Activated CD4-positive, alpha-beta T cell treated with anti-CD3 and anti-CD28 coated beads, Interleukin-2, amount 50 U/mL, for 48 hours (primary cell): Measurements from ENCODE around the gene HOOK2.

Source experiments
- DNase-seq, 2 experiments: peaks; one replicate each; pipeline ENCODE4 v3.0.0-alpha.2; 2020

Gene HOOK2

DNA sequence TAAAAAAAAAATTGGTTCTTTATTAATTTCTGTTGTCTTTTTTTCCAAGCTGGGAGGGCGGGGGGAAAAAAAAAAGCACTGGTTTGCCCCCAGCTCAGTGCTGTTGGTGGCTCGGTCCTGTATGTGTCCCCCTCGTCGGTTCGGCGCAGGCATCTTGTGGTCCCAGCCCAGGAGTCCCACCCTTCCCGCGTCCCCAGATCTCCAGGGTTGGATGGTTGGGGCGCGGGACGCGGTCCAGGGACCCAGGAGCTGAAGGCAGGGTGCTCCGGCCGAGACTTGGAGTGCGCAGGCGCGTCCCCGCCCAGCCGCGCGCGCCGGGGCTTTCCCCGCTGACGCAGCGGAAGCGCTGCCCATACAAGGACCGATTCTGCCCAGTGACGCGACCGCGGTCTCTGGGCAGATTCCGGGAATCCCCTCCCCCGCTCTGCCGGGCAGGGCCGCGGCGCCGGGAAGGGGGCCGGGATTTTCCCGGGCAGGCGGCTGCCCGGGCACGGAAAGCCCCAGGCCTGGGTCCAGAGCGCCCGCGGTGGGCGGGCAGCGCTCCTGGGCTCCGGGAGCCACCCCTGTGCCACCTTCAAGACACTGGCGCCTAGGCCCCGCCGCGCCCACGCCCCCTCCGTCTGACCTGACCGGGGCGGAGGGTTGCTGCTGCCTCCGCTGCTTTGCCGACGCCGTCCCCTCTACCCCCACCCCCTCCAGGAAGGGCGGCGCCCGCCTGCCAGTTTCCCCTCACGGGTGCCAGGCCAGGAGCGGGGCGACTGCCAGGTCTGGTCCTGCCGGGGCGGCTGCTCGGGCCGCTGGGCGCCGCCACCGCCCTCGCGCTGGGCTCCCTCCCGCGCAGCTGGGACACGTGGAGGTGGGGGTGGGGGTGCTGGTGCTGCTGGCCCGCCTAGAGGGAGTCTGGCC, 18.2 kb upstream of the HOOK2 start:
- peak; percentile 91 to 93 for DNase-seq

DNA sequence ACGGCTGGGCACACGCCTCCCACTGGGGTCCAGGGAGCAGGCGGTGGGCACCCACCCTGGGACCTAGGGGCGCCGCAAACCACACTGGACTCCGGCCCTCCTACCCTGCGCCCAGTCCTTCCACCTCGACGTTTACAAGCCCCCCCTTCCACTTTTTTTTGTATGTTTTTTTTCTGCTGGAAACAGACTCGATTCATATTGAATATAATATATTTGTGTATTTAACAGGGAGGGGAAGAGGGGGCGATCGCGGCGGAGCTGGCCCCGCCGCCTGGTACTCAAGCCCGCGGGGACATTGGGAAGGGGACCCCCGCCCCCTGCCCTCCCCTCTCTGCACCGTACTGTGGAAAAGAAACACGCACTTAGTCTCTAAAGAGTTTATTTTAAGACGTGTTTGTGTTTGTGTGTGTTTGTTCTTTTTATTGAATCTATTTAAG, 17.5 kb upstream of the HOOK2 start:
- DNase-seq: no peak

DNA sequence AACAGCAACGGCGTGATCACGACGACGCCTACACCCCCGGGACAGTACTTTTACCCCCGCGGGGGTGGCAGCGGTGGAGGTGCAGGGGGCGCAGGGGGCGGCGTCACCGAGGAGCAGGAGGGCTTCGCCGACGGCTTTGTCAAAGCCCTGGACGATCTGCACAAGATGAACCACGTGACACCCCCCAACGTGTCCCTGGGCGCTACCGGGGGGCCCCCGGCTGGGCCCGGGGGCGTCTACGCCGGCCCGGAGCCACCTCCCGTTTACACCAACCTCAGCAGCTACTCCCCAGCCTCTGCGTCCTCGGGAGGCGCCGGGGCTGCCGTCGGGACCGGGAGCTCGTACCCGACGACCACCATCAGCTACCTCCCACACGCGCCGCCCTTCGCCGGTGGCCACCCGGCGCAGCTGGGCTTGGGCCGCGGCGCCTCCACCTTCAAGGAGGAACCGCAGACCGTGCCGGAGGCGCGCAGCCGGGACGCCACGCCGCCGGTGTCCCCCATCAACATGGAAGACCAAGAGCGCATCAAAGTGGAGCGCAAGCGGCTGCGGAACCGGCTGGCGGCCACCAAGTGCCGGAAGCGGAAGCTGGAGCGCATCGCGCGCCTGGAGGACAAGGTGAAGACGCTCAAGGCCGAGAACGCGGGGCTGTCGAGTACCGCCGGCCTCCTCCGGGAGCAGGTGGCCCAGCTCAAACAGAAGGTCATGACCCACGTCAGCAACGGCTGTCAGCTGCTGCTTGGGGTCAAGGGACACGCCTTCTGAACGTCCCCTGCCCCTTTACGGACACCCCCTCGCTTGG, 16.9 kb upstream of the HOOK2 start:
- peak; percentile 71 to 76 for DNase-seq

DNA sequence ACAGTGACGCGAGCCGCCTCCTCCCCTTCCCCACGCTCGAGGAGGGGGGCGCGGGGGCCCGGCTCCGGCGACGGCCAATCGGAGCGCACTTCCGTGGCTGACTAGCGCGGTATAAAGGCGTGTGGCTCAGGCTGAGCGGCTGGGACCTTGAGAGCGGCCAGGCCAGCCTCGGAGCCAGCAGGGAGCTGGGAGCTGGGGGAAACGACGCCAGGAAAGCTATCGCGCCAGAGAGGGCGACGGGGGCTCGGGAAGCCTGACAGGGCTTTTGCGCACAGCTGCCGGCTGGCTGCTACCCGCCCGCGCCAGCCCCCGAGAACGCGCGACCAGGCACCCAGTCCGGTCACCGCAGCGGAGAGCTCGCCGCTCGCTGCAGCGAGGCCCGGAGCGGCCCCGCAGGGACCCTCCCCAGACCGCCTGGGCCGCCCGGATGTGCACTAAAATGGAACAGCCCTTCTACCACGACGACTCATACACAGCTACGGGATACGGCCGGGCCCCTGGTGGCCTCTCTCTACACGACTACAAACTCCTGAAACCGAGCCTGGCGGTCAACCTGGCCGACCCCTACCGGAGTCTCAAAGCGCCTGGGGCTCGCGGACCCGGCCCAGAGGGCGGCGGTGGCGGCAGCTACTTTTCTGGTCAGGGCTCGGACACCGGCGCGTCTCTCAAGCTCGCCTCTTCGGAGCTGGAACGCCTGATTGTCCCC, 16.1 kb upstream of the HOOK2 start, which contains the start of gene JUNB:
Gene JUNB, plus strand, starts transcription at position 142 of the 706 bp plus-strand sequence. Its CDS starts 286 bp downstream, at position 428.
- peak; percentile 96 to 97 for DNase-seq

DNA sequence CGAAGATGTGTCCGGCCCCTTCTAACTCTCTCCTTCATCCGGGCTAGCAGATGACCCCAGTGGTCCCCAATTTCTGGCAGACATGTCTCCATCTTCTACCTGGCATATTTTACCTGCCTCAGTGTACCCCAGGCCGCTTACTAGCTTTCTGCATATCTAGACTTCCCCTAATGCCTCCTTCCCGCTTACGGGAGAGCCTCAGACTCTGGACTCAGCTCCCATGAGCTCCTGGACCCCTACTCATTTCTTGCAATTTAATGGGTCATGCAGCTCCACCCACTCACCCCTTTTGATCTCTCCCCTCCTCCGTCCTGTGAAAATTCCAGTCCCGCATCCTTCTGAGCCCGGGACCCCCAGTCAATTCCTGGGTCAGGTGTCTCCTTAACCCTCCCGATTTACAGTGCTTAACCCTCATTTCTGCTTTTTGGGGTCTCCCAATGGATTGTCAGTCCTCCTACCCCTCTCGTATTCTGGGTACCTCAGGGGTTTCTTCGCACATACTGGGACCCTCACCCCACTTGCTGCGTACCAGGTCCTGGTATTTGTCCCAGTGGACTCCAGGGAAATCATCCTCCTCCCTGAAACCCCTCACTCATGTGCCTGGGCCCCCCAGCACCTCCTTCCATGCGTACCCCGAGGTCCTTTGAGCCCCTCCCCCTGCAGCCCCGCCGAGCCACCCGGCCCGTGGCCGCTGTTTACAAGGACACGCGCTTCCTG, 15.4 kb upstream of the HOOK2 start:
- DNase-seq: peak in 1 of 2 experiments; percentile 33

DNA sequence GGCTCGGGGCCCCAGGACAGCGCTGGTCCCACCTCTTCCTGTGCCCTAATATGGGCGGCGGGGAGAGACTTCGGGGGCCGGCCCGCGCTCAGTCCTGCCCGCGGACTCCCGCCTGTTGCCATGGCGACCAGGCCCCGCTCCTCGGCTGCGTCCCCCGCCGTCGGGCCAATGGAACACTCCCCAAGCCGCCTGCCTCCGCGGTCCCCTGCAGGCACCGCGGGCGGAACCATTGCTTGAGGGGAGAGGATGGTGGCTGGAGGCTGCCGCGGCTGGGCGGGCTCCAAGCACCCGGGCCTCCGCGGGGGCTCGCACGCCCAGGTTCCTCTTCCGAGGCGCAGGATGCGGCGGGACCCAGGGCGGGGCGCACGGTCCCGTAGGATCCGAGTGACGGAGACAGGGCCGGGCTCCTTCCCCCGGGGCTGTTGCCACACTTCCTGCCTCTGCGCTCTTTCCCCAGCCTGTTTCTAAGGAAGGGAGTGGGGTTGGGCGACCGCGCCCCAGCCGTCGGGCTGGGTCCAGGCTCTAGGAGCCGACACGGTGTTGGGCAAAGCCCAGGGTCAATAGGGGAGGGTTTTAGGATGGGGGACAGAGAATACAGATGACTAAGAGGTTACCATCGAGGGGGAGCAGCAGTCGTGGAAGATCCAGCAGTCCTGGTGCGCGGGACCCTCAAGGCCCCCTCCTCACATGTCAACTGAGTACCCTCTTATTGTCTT, 14.7 kb upstream of the HOOK2 start:
- DNase-seq: peak; percentile 97

DNA sequence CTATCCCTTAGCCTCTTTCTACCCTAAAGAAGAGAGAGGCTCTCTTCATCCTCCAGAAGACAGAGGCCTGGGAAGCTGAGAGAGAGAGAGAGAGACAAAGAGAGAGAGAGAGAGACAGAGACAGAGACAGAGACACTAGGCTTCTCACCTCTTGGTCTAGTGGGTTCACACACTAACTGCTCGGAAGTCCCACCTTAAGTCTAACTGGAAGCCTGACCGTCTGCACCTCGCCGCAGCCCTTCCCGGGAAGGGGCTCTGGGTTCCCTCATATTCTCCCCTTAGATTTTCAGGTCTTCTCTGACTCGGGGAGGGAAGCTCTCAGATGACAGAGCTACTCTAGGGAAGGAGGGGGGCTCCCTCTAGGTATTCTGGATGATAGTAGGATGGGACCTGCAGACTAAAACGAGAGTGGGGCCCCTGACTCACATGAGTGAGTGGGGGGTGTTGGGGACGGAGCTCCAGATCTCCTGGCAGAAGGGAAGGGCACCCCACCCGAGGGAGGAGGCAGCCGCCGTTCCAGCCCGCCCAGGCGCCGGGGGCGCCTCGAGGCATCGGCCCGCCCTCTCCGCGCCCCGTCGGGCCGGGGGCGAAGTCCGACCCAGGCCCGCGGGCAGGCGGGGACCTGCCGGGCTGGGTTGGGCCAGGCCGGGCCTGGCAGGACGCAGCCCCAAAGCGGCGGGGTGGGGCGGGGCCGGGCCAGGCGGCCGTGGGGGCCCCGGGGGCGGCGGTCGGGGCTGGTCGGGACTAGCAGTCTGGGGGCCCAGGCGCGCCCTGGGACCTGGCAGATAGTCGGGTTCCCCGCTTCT, 13.9 kb upstream of the HOOK2 start:
- peak; percentile 56 to 61 for DNase-seq

DNA sequence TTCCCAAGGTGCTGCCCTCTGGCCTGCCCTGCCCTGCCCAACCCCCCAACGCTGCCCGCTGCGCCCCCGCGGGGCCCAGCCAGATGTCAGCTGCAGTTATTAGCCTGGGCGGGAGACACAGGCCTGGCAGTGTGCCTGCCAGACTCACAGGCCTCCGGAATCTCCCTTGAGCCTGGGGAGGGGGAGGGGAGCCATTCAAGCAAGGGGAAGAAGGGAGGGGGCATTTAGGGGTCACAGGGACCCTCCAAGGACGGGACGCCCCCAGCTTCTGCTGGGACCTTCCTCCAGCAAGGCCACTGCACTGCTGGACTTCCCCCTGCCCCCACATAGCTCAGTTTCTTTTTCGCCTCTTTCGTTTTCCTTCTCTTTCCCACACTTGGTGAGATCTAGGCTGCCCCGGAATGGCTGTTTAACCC, 13.3 kb upstream of the HOOK2 start:
- DNase-seq: peak; percentile 60 to 69

DNA sequence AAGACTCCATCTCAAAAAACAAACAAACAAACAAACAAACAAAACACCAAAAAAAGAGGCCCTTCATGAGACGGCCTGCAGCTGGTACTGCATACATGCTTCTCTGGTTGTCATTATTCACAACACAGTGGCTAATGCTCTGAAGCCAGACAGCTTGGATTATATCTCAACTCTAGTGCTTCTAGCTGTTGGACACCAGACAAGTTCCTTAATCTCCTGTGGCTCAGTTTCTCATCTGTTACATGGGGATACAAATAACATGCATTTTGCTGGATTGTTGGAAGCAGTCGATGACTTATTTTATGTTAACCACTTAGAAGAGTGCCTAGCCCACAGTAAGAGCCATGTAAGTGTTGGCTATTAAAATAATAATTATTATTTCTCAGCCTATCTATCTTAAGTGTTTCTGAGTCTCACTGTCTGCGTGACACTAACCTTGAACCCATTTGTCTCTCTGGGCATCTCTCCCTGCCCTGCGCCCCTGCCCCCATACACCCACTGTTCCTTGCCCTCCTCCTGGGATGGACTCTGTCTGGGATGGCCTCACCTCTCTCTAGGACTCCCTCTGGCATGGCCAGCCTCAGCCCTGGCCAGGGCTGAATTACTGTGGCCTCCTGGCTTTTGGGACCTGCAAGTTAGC, 12.8 kb upstream of the HOOK2 start:
- DNase-seq: no peak

DNA sequence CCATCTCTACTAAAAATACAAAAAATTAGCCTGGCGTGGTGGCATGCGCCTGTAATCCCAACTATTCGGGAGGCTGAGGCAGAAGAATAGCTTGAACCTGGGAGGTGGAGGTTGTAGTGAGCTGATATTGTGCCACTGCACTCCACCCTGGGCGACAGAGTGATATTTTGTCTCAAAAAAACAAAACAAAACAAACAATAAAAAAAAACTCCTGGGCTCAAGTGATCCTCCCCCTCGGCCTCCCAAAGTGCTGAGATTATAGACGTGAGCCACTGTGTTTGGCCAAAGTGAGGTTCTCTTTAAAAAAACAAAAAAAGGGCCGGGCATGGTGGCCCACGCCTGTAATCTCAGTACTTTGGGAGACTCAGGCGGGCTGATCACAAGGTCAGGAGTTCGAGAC, 12.1 kb upstream of the HOOK2 start:
- DNase-seq: no peak

DNA sequence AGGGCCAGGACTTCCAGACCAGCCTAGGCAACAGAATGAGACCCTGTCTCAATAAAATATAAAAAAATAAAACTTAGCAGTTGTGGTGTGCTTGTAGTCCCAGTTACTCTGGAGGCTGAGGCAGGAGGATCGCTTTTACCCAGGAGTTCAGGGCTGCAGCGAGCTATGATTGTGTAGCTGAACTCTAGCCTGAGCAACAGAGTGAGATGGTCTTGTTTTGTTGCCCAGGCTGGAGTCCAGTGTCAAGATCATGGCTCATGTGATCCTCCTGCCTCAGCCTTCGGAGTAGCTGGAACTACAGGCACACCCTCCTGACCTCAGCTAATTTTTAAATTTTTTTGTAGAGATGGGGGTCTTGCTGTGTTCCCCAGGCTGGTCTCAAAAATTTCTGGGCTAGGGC, 11.6 kb upstream of the HOOK2 start:
- no peak for DNase-seq

DNA sequence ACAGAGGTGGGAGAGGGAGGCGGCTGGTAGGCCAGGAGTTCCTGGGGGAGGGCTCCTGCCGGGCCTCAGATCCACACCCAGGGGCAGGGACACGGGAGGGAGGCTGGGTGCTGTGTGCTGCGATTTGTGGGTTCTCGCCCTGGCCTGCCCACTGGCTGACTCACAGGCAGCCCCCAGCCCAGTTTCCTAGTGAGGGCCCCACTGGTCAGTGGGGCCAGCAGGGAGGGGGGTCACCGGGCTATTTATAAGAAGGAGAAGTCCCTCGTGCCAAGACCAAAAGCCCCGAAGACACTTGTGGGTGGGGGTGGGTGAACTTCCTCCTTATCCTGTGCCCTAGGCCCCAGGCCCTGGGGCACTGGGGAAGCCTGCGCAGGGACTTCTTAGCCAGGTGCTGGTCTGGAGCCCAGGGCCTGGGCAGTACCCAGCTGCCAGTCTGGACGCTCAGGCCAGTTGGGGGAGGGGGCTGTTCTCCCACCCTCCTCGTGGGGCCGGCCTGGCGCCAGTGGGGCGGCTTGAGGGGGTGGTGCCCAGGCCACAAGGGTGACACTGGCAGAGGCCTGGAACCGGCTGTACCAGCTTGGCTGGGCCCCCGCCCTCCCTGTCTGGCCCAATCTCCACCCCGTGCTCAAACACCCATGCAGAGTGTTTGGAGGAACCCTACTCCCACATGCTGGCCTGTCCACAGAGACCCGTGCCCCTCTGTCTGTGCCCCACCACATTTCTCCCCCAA, 11.0 kb upstream of the HOOK2 start:
- peak in 1 of 2 experiments; percentile 29 for DNase-seq

DNA sequence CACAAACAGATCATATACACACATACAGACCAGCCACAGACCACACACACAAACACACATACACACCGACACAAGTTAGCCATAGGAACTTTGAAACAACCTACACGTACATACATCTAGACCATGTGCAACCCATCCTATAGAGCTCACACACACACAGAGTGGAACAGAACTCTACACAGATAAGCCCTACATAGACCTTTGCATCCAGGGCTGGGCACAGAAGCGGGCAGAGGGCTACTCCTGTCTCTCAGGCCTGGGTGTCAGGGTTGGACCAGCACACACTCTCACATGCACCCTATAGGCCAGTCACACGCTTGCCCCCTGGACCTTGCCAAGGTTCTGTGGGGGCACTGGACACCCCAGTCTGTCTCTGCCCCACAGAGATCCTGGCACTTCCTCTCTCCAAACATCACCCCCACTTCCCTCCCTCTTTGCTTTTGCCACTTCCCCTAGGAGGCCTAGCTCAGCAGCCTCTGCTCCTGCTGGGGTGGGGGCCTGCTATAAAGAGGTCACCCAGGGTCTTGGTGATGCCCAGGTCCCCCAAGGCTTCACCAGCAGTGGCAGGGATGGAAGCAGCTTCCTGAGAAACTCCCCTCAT, 10.2 kb upstream of the HOOK2 start:
- peak in 1 of 2 experiments; percentile 24 for DNase-seq

DNA sequence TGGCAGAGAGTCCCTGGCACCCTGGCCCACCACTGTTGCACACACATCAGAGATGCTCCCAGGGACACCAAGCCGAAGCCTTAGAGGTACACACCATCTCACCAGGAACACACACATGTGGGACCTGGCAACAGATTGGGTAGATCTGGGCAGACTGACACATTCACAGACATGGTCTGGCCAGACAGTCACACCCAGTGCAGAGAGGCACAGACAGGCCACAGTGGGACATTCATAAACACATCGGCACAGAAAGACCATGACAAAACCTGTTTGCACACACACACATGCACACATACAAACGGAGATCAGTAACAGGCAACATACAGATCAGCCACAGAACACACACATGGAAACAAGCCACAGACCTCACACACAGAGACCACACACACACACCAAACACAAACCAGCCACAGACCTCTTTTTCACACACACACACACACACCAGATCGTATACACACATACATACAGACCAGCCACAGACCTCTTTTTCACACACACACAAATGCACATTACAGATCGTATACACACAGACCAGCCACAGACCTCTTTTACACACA, 9.6 kb upstream of the HOOK2 start:
- peak; percentile 27 to 39 for DNase-seq

DNA sequence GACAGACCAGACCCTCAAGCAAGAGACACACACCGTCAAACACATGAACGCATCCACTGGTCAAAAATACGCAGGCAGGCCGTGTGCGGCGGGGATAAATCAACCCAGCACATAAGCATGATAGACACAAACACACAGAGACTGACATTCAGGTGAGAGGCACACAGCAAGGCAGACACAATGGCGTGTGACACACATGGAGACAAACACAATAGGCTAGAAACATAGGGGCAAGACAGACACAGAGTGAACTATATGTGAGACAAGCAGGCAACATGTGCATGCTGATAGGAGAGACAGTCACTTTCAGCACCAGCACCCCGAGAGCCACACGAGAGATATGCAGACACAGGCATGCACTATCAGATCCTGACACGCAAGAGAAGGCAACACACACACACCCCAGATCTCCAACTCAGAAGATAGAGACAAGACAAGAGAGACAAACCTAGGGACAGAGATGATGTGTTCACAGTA, 9.1 kb upstream of the HOOK2 start:
- no peak for DNase-seq

DNA sequence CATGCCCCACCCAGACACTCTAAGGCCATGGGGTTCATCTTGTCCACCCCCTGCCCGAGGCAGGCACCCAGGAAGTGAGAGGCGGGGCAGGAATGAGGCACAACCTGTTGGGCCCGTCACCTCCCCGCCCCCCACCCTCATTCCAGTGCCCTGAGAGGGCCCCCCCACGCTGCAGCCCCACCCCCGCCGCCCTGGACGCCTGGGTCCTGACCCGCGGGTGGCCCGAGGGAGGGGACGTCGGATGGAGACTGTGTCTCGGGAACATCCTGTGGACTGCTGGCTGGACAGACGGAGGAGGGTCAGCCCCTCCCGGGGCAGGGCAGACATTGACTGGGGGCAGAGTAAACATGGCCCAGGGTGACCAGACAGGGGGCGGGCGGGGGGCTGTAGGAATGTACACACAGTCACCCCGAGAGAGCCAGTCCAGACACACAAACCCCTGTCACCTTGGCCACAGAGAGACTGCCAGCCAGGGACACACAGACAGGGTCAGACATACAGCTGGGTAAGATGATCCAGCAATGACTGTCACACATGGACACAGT, 8.6 kb upstream of the HOOK2 start:
- peak; percentile 43 to 48 for DNase-seq

DNA sequence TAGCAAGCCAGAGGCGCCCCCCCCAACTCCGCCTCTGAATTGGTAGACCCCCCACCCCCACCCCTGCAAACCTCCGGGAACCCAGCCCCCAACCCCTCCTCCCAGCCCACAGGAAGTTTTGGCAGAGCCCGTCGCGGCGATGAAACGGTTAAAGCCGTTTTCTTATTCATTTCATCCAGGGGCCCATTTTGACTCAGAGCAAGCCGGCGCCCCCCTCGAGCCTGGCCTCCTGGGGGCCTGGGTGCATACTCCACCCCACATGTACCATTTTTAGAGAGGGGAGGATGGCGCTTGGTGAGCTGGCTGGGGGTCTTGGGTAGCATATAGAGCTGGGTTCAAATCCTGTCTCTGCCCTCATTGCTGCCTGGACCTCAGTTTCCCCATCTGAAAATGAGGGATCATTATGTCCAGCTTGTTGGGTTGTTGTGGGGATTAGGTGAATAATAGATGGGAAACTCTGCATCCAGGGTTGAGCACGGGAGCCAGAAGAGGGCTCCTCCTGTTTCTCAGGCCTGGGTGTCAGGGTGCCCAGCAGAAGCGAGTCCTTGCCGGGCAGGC, 8.0 kb upstream of the HOOK2 start:
- peak; percentile 76 to 83 for DNase-seq
